ENCODE measurements around the gene DNAJC24. TPM values are rescaled to one million over a fixed set of nuclear protein-coding genes. Genes with fewer than 3 reads are reported as not detected.
A peak's percentile ranks its signal among the peaks of the same experiment; 100 is the strongest.

Gene DNAJC24
- total and polyA plus RNA-seq, 8 donors, result 2.7 to 30.7 (median 6.3) TPM

DNA sequence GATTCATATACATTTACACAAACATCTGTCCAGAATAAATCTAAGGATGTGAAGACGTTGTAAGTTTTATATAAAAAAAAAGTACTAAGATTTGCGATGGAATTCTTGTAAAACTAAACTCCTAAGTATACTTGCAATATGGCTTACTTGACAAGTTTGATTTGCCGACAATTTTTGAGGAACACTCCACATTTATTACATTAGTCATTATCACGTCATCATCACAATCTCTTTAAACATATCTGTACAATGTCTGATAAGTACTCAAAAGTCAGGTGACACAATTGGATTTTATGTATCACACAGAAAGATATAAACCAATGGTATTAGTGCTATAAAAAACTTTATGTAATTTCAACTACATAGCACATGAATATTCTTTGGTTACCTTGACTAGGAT is 109.4 kb downstream of the DNAJC24 start:
- TF ChIP-seq, protein P1, sequence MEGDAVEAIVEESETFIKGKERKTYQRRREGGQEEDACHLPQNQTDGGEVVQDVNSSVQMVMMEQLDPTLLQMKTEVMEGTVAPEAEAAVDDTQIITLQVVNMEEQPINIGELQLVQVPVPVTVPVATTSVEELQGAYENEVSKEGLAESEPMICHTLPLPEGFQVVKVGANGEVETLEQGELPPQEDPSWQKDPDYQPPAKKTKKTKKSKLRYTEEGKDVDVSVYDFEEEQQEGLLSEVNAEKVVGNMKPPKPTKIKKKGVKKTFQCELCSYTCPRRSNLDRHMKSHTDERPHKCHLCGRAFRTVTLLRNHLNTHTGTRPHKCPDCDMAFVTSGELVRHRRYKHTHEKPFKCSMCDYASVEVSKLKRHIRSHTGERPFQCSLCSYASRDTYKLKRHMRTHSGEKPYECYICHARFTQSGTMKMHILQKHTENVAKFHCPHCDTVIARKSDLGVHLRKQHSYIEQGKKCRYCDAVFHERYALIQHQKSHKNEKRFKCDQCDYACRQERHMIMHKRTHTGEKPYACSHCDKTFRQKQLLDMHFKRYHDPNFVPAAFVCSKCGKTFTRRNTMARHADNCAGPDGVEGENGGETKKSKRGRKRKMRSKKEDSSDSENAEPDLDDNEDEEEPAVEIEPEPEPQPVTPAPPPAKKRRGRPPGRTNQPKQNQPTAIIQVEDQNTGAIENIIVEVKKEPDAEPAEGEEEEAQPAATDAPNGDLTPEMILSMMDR (IDR thresholded peaks at IDR 0.05), result no peak
- no peak for TF ChIP-seq POLR2A (IDR thresholded peaks at IDR 0.05)
- TF ChIP-seq EP300 (IDR thresholded peaks at IDR 0.05), result no peak
- no peak for TF ChIP-seq POLR2AphosphoS5 (IDR thresholded peaks at IDR 0.05)
- Histone ChIP-seq H3K9me3 (no peaks in the 10 kb centered on the region), H3K4me1 (no peaks in the 10 kb centered on the region), H3K4me3 (no peak overlapping the region), H3K27me3 (no peaks in the 10 kb centered on the region), H3K36me3 (no peaks in the 10 kb centered on the region), H3K27ac (no peak overlapping the region)
- no peak for DNase-seq
- 92 to 97% (median 94%) methylated on average over 4 of the region's 4 CpGs for WGBS, 5 donors
- intact Hi-C loops (cut with DNase I; ENCODE audit: low total_unique reads), result no loop called here

DNA sequence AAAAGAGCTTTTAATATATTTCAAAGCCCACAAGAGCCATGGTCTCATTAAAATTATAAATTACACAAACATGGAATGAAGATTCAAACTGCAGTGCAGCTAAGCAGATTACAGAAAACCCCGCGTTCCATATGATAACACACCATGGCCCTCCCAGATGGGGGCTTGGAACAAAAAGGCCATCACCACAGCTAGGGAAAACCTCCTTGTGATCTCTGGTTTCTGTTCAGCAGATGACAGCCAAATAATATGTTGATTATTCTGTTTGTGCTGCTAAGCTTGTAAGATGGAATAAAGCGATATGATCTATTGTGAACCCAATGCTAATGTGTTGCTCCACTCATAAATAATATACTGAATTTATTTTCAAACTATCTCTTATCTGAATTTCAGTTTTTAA is 111.3 kb downstream of the DNAJC24 start:
- TF ChIP-seq POLR2AphosphoS5 (IDR thresholded peaks at IDR 0.05) (no peak), POLR2A (IDR thresholded peaks at IDR 0.05) (no peak), EP300 (IDR thresholded peaks at IDR 0.05) (no peak)
- TF ChIP-seq, protein P1 (IDR thresholded peaks at IDR 0.05), result no peak
- peak in 1 of 2 donors; percentile 10 for DNase-seq
- Histone ChIP-seq H3K27me3 (no peaks in the 10 kb centered on the region), H3K4me3 (no peak overlapping the region), H3K4me1 (no peaks in the 10 kb centered on the region), H3K36me3 (no peaks in the 10 kb centered on the region), H3K9me3 (no peaks in the 10 kb centered on the region), H3K27ac (no peak overlapping the region)
- 93 to 100% (median 95%) methylated on average over 3 of the region's 3 CpGs for WGBS, 5 donors
- intact Hi-C loops (cut with DNase I; ENCODE audit: low total_unique reads), result no loop called here

Other genes with a start within 250 kb of the DNAJC24 start
- under 1 TPM in 2 of 5 donors, not detected in 3; 0.45 to 0.55 TPM for gene DCDC1, start 121 bp upstream of the DNAJC24 start, total RNA-seq
- gene DCDC1, start 121 bp upstream of the DNAJC24 start, polyA plus RNA-seq, result not detected
- 10 to 100 TPM in 3 of 5 donors, 1 to 10 TPM in 2; 3.1 to 28.6 (median 12.8) TPM for gene IMMP1L, start 139.8 kb downstream of the DNAJC24 start, total RNA-seq
- 10 to 100 TPM; 27.6 to 46.3 (median 41.8) TPM for gene IMMP1L, start 139.8 kb downstream of the DNAJC24 start, polyA plus RNA-seq
- 10 to 100 TPM; 12.6 to 70.0 (median 54.7) TPM for gene ELP4, start 139.9 kb downstream of the DNAJC24 start, total RNA-seq
- gene ELP4, start 139.9 kb downstream of the DNAJC24 start, polyA plus RNA-seq, result 10 to 100 TPM in 1 of 3 donors, 1 to 10 TPM in 2; 8.3 to 13.3 (median 9.5) TPM